ENCODE data around the gene ACTRT3.

The ACTRT3 gene

DNA sequence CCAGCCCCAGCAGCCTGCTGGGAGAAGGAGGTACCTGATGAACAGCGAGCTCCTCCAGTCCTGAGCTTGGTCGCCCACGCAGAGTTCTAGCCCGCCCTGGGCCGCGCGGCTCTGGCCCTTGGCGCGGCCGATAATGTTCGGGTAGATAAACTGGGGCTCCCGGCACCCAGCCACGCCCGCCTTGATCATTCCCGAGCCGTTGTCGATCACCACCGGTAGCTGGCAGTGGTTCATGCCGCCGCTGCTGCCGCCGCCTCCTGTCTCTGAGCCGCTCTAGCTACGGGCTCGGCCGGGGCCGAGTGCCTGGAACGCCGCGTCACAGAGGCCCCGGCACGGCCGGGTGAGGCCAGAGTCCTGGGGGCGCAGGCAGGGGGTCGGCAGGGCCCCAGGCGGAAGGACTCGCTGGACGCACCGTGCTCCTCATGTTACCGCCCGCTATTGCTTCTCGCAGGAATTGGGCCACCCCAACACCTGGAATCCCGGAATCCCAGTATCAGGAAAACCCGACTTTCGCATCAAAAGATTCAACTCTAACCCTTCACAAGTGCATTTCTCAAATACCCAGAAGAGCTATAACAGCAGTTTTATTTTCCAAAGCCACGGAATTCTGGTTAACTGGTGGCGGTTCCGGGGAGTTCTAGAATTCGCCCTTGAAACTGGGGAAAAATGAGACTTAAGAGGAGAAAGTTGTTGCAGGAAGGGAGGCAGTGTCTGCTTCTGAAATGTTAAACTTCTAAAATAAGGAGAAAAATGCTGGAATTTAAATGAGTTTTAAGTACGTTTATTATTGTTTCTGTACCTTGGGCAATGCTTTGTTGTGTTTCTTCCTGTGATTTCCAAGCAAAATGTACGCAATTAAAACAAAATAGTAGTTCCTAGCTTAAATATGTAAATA lies at the start of gene ACTRT3:
Gene ACTRT3, minus strand, starts transcription at position 275 of the 895 bp plus-strand sequence. Its CDS starts 41 bp downstream, at position 234.
- FAIRE-seq, result no peak

GRCh38 chr3:169818316-169818715 lies 49.0 kb upstream of the ACTRT3 start:
- FAIRE-seq, result no peak

GRCh38 chr3:169815590-169816150 lies 46.3 kb upstream of the ACTRT3 start:
- no peak for FAIRE-seq

GRCh38 chr3:169813757-169814517 lies 44.6 kb upstream of the ACTRT3 start:
- FAIRE-seq, result no peak

- no peak for FAIRE-seq
Measured at GRCh38 chr3:169813278-169813677, 43.9 kb upstream of the ACTRT3 start.

- FAIRE-seq, result no peak
Measured at GRCh38 chr3:169812332-169813235, 43.2 kb upstream of the ACTRT3 start, which contains the start of the genes LRRC34 and LRRIQ4. Gene LRRC34 (minus strand): TSS chr3:169812904. CDS start chr3:169812548, 356 bp downstream. Gene LRRIQ4 (plus strand): TSS chr3:169812870. CDS start chr3:169821922, 9,052 bp downstream.

- no peak for FAIRE-seq
Measured at GRCh38 chr3:169811631-169812331, 42.4 kb upstream of the ACTRT3 start.

DNA sequence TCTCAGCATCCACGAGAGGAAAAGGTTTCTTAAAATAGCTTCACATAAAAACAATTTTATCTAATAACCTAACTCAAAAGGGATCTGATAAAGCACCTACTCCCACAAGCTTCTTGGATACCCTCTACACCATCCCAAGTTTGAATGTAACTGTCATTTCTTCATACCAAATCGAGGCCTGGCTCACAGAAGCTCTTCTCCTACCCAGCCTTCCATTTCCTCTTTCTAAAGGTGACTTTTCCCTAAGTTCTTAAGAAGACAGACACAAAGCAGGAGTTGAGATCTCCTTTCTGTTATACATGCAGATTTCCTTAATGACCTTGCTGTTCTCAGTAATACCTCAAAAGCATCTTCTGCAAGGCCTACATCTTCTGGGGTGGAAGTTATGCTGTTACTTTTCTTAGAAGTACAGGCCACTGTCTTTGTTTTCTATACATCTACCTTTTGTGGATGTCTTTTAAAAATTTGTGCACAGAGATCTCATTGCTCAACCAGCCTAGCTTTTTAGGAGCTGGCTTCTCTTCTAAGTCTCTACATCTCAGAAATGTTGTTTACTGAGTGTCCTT lies 40.0 kb upstream of the ACTRT3 start:
- no peak for FAIRE-seq

- FAIRE-seq, result no peak
Measured at GRCh38 chr3:169804681-169805080, 35.3 kb upstream of the ACTRT3 start.

DNA sequence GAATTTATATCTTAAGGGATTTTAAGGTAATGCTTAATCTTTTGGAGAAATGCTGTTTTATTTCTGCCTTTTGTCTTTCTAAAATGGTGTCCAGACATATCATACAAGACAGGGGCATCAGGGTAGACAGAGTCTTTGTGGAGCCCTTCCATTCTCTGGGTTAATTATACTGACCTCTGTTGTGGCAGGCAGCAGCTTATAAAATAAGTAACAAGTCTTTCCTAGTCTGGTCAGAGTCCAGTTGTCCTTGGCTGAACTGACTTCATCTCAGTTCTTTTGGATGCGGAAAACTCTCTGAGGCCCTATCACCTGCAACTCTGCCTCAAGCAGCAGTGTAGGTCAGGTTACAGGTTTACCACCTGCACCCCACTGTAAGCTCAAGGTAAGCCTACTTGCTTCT lies 23.0 kb upstream of the ACTRT3 start:
- FAIRE-seq, result no peak

DNA sequence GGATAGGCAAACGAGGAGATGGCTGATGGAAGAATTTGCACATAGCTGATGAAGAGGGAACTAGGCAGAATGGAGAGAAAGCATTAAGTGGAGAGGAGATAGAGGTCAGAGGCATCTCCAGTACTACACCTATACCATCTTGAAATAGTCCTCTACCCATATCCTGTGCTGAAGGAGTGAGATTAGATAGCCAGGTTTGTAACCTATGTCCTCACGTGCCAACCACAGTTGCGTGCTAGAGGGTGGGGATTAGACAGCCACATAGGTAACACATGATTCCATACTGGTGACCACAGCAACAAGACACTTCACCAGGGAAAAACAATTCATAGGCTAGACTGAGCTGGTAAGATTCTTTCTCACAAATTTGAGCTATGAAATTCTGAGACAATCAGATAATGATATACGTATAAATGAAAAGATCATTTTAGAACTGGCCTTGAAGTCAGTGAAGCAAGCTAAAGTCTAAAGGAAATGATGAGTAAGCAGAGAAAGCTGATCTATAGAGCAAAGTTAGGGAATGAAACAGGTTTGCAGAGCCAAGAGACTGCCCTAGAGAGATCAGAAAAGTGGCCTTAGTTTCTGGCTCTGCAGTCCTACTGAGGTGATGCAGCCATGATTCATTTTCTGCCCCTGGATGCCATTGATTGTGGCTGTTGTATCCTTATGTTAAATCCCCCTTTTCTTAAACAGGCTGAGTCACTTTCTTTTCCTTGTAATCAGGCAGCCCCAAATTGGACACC lies 21.5 kb upstream of the ACTRT3 start:
- FAIRE-seq, result no peak

DNA sequence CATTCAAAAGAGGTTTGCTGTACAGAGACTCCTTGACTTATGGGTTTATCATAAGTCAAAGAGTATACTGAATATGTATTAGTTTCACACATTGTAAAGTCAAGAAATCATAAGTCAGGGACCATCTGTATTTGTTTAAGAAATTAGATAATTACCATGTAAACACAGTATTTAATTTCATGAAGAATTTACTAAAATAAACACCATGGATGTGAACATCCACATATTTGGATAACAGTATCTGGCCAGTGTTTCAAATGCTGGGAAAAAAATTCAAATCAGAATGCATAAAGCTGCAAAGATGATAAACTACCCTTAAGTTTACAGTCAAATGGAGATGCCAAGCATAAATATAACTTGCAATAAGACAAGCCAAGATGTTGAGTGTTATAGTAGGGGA lies 20.9 kb upstream of the ACTRT3 start:
- FAIRE-seq, result no peak

- FAIRE-seq, result no peak
Measured at GRCh38 chr3:169787791-169788190, 18.4 kb upstream of the ACTRT3 start.

- FAIRE-seq, result no peak
Measured at GRCh38 chr3:169787120-169787519, 17.8 kb upstream of the ACTRT3 start.

GRCh38 chr3:169781209-169781855 lies 12.0 kb upstream of the ACTRT3 start:
- no peak for FAIRE-seq

DNA sequence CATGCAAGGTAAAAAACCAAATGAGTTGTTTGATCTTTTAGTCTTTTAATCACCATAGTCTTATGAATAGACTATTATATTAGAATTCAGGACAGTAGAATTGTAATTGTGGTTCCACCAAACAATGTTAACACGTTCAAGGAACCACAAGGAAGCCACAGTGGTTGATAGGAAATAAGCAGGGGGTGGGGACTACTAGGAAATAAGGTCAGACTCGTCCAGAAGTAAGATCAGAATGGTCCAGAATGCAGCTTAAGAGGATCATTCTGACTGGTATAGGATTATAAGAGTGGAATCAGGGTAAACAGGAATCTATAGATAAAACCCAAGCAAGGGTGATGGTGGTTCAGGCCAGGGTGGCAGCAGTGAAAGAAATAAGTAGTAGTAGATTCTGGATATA lies 11.4 kb upstream of the ACTRT3 start:
- no peak for FAIRE-seq

- no peak for FAIRE-seq
Measured at GRCh38 chr3:169777822-169778221, 8.5 kb upstream of the ACTRT3 start.

- FAIRE-seq, result no peak
Measured at GRCh38 chr3:169774186-169774585, 4.8 kb upstream of the ACTRT3 start.

- FAIRE-seq, result no peak
Measured at GRCh38 chr3:169772897-169773816, 3.8 kb upstream of the ACTRT3 start, which contains the start of gene MYNN. Gene MYNN (plus strand): TSS chr3:169773396. CDS start chr3:169774296, 900 bp downstream.

Data from colon (tissue), 2 donors.